GM23248 (cell line): ENCODE measurements around the gene CCDC127.
"Not testable (repeated sequence)": the region's sequence is repeated elsewhere in the genome, so short reads cannot be mapped to it uniquely, and the experiment has no call there.

Experiments
- EZH2 ChIP-seq: fragments of 200-600 bp; sonication (generic); IDR thresholded peaks from 2 replicates; pipeline ENCODE4 v1.6.1; 2018; ENCODE audit warnings: antibody characterized with exemption, mild to moderate bottlenecking; ENCODE audit not compliant: insufficient read depth, poor library complexity, severe bottlenecking
- EZH2phosphoT487 ChIP-seq: fragments of 200-600 bp; sonication (generic); IDR thresholded peaks from 2 replicates; pipeline ENCODE4 v1.6.1; 2018; ENCODE audit warnings: antibody characterized with exemption, moderate library complexity, mild to moderate bottlenecking, low read depth; ENCODE audit not compliant: insufficient read depth

DNA sequence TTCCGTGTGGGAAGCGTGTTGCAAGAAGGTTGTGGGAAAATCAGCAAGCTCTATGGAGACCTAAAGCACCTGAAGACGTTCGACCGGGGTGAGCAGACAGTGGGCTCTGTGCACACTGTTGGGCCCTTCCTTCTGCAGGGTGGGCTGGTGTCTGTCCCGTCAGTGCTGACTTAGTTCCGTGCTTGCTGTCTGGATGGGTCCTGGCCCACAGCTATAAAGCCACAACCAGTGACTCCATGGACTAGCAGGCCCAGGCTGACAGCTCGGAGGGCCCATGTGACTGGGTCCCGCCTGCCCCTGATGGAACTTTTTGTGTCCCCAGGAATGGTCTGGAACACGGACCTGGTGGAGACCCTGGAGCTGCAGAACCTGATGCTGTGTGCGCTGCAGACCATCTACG, 33.1 kb upstream of the CCDC127 start:
- TF ChIP-seq EZH2, EZH2phosphoT487: not testable (repeated sequence)
